Neuronal stem cell (in vitro differentiated cells): ENCODE data around the gene RPL21.

Experiments used
- DNase-seq: peaks from one replicate; pipeline ENCODE4 v3.0.0-alpha.2; 2013; ENCODE audit warnings: low spot score
- H2AFZ ChIP-seq: one replicate; pipeline ENCODE4 v1.6.1; 2013; ENCODE audit warnings: mild to moderate bottlenecking, low read length, inconsistent platforms
- H2AK5ac ChIP-seq: 2 replicates; pipeline ENCODE4 v1.6.1; 2013; ENCODE audit warnings: low read depth, mild to moderate bottlenecking, inconsistent platforms, low read length, moderate library complexity, mixed read lengths
- H2BK120ac ChIP-seq: 2 replicates; pipeline ENCODE4 v1.6.1; 2013; ENCODE audit warnings: low read depth, mild to moderate bottlenecking, inconsistent platforms, low read length, moderate library complexity, mixed read lengths
- H2BK12ac ChIP-seq: one replicate; pipeline ENCODE4 v1.6.1; 2013; ENCODE audit warnings: low read length, inconsistent platforms
- H2BK15ac ChIP-seq: 2 replicates; pipeline ENCODE4 v1.6.1; 2013; ENCODE audit warnings: mild to moderate bottlenecking, low read length, inconsistent platforms, mixed read lengths
- H2BK5ac ChIP-seq: one replicate; pipeline ENCODE4 v1.6.1; 2013; ENCODE audit warnings: inconsistent platforms, mild to moderate bottlenecking, low read length, moderate library complexity
- H3K14ac ChIP-seq: one replicate; pipeline ENCODE4 v1.6.1; 2013; ENCODE audit warnings: low read length, inconsistent platforms
- H3K18ac ChIP-seq: 2 replicates; pipeline ENCODE4 v1.6.1; 2013; ENCODE audit warnings: low read length, inconsistent platforms
- H3K23ac ChIP-seq: 2 replicates; pipeline ENCODE4 v1.6.1; 2013; ENCODE audit warnings: low read depth, mild to moderate bottlenecking, mixed read lengths, low read length, inconsistent platforms; ENCODE audit not compliant: poor library complexity
- H3K27ac ChIP-seq: replicated peaks from 3 replicates; pipeline ENCODE4 v1.5.1; 2013; ENCODE audit warnings: low read length, inconsistent platforms
- H3K27me3 ChIP-seq, 3 experiments: 2 replicates each; pipeline ENCODE4 v1.6.1; 2013; ENCODE audit warnings: low read length in 3 of 3, mild to moderate bottlenecking in 2 of 3, inconsistent platforms in 1 of 3, low read depth in 1 of 3, mixed read lengths in 1 of 3, moderate library complexity in 1 of 3; ENCODE audit not compliant: control insufficient read depth in 3 of 3, insufficient read depth in 3 of 3
- H3K36me3 ChIP-seq, 2 donors: replicated peaks in 1 of 2; 2 replicates each; pipeline ENCODE4 v1.6.1; 2013; ENCODE audit warnings: low read length in 2 of 2; ENCODE audit not compliant: control insufficient read depth in 2 of 2, insufficient read depth in 2 of 2
- H3K4ac ChIP-seq: 2 replicates; pipeline ENCODE4 v1.6.1; 2013; ENCODE audit warnings: inconsistent platforms, mild to moderate bottlenecking, low read length, moderate library complexity
- H3K4me1 ChIP-seq, 2 donors: 1 replicate in 1 of 2; 2 replicates in 1 of 2; pipeline ENCODE4 v1.6.1; 2013; ENCODE audit warnings: low read length in 2 of 2, low read depth in 1 of 2; ENCODE audit not compliant: control insufficient read depth in 2 of 2, insufficient read depth in 1 of 2
- H3K4me2 ChIP-seq: one replicate; pipeline ENCODE4 v1.6.1; 2013; ENCODE audit warnings: mild to moderate bottlenecking, low read length, inconsistent platforms; ENCODE audit not compliant: insufficient read depth, poor library complexity, severe bottlenecking
- H3K4me3 ChIP-seq, 2 donors: 2 replicates each; pipeline ENCODE4 v1.5.1; 2013; ENCODE audit warnings: low read length in 2 of 2, mild to moderate bottlenecking in 2 of 2, inconsistent platforms in 1 of 2, moderate library complexity in 1 of 2
- H3K79me1 ChIP-seq: one replicate; pipeline ENCODE4 v1.6.1; 2013; ENCODE audit warnings: low read depth, mild to moderate bottlenecking, inconsistent platforms, low read length, moderate library complexity
- H3K9ac ChIP-seq: one replicate; pipeline ENCODE4 v1.6.1; 2013; ENCODE audit warnings: mild to moderate bottlenecking, low read depth, low read length, inconsistent platforms; ENCODE audit not compliant: poor library complexity
- H3K9me3 ChIP-seq, 2 donors: replicated peaks in 1 of 2; 2 replicates each; pipeline versions ENCODE3 to v1.6.1; 2013; ENCODE audit warnings: low read length in 2 of 2, mild to moderate bottlenecking in 2 of 2, inconsistent platforms in 1 of 2, low read depth in 1 of 2, mixed read lengths in 1 of 2, moderate library complexity in 1 of 2; ENCODE audit not compliant: control insufficient read depth in 2 of 2, insufficient read depth in 1 of 2
- H4K8ac ChIP-seq: one replicate; pipeline ENCODE4 v1.6.1; 2013; ENCODE audit warnings: low read depth, mild to moderate bottlenecking, inconsistent platforms, low read length, moderate library complexity
- H4K91ac ChIP-seq: one replicate; pipeline ENCODE4 v1.6.1; 2013; ENCODE audit warnings: low read length, low read depth, mild to moderate bottlenecking, inconsistent platforms; ENCODE audit not compliant: poor library complexity
- WGBS, 2 donors: extraction: QIAGEN DNeasy Blood & Tissue Kit; methylation state at CpG; one replicate each; pipeline ENCODE4 v1.1.7; 2013; ENCODE audit warnings: missing lambda C conversion rate in 2 of 2, mixed read lengths in 1 of 2; ENCODE audit not compliant: insufficient read length in 2 of 2, insufficient replicate concordance in 1 of 2; ENCODE audit errors: extremely low coverage in 2 of 2; 5-methylcytosine and 5-hydroxymethylcytosine counted together

The RPL21 gene

DNA sequence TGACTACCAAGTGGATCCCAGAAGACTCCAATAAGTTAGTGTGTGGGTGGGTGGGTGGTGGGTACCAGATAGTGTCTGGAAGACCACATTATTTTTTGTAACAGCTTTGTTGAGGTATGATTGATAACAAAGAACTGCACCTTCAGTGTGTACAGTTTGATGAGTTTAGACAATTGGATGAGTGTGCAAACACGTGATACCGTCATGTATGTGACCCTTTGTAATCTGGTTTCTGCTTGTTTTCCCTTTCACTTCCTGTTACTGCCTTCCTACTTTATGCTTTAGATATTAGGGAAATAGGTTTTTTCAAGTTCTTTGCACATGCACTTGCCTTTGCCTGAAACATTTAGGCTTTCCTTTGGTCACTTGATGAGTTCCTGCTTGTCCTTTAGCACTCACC is 8.5 kb downstream of the RPL21 start:
- Histone ChIP-seq H3K4me3 (no peak overlapping the region), H3K9ac (no peak overlapping the region), H3K4ac (no peak overlapping the region), H3K79me1 (no peaks in the 10 kb centered on the region), H3K9me3 (no peaks in the 10 kb centered on the region), H3K36me3 (peaks cover 18 to 74% of the 10 kb centered on the region in 2 donors), H3K23ac (no peak overlapping the region), H3K27me3 (no peaks in the 10 kb centered on the region), H2BK12ac (no peak overlapping the region), H3K4me1 (peaks cover 0 to 15% of the 10 kb centered on the region in 2 donors), H3K14ac (no peak overlapping the region), H4K8ac (no peak overlapping the region), H2BK5ac (no peak overlapping the region), H3K4me2 (no peak overlapping the region), H4K91ac (no peak overlapping the region), H2AFZ (no peak overlapping the region), H3K27ac (no peak overlapping the region), H2BK120ac (no peak overlapping the region), H2AK5ac (no peak overlapping the region), H2BK15ac (no peak overlapping the region), H3K18ac (no peak overlapping the region)
- no peak for DNase-seq
- no CpG with 5 or more reads among the region's 2 CpGs for WGBS, 2 donors

DNA sequence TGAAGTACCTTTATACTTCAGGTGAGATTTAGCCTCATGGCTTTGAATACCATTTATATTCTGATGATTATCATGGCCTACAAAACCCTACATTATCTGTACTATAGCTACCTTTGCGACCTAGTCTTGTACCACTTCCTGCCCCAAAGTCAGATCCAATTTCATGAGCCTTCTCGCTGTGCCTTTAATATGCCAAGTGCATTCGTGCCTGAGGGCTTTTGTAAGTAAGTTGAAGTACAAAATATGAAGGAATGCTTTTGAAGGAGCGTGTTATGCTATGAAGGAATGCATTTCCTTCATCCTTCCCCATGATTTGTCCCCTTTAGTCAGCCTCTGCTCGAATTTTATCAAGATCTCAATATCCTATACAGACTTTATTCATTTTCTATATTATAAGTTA is 10.0 kb downstream of the RPL21 start:
- Histone ChIP-seq H3K14ac (no peak overlapping the region), H2AK5ac (no peak overlapping the region), H3K4me2 (no peak overlapping the region), H2BK15ac (no peak overlapping the region), H4K91ac (no peak overlapping the region), H3K27ac (no peak overlapping the region), H3K4ac (no peak overlapping the region), H3K23ac (no peak overlapping the region), H2BK120ac (no peak overlapping the region), H3K9ac (no peak overlapping the region), H2BK12ac (no peak overlapping the region), H3K18ac (no peak overlapping the region), H2BK5ac (no peak overlapping the region), H2AFZ (no peak overlapping the region), H3K36me3 (peaks cover 16 to 58% of the 10 kb centered on the region in 2 donors), H3K4me1 (peaks cover 0 to 16% of the 10 kb centered on the region in 2 donors), H4K8ac (no peak overlapping the region), H3K4me3 (no peak overlapping the region), H3K9me3 (no peaks in the 10 kb centered on the region), H3K27me3 (no peaks in the 10 kb centered on the region), H3K79me1 (no peaks in the 10 kb centered on the region)
- DNase-seq = no peak
- WGBS, 2 donors = no CpG with 5 or more reads among the region's 5 CpGs

DNA sequence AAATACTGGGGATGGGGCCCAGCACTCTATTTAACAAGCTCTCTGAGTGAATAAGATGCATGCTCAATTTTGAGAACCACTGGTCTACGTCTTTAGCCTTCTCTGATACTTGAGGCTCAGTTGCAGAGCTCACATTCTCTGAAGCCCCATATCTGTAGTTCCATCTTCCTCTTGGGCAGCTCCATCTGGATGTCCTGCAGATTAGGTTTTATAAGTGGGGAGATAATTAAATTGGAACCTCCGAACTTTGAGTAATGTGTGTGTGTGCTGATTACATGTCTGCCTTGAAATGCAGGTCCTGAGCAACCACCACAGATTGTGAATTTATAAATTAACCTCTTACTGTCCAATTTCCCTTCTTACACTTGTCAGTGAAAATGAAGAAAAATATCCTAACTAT is 12.1 kb downstream of the RPL21 start:
- H3K14ac ChIP-seq = no peak overlapping the region
- no peak overlapping the region for H3K4ac ChIP-seq
- peaks cover 8 to 38% of the 10 kb centered on the region in 2 donors for H3K36me3 ChIP-seq
- no peak overlapping the region for H2BK5ac ChIP-seq
- H2AK5ac ChIP-seq = no peak overlapping the region
- H3K4me2 ChIP-seq = no peak overlapping the region
- no peak for DNase-seq
- no peak overlapping the region for H2BK120ac ChIP-seq
- no peak overlapping the region for H3K18ac ChIP-seq
- H2AFZ ChIP-seq = no peak overlapping the region
- no peaks in the 10 kb centered on the region for H3K27me3 ChIP-seq
- H3K9ac ChIP-seq = no peak overlapping the region
- no CpG with 5 or more reads among the region's 2 CpGs for WGBS, 2 donors
- H2BK12ac ChIP-seq = no peak overlapping the region
- no peak overlapping the region for H3K4me3 ChIP-seq
- no peaks in the 10 kb centered on the region for H3K79me1 ChIP-seq
- H3K27ac ChIP-seq = no peak overlapping the region
- no peak overlapping the region for H4K91ac ChIP-seq
- no peaks in the 10 kb centered on the region for H3K9me3 ChIP-seq
- H3K23ac ChIP-seq = no peak overlapping the region
- no peak overlapping the region for H4K8ac ChIP-seq
- H2BK15ac ChIP-seq = no peak overlapping the region
- H3K4me1 ChIP-seq = peaks cover 0 to 16% of the 10 kb centered on the region in 2 donors

DNA sequence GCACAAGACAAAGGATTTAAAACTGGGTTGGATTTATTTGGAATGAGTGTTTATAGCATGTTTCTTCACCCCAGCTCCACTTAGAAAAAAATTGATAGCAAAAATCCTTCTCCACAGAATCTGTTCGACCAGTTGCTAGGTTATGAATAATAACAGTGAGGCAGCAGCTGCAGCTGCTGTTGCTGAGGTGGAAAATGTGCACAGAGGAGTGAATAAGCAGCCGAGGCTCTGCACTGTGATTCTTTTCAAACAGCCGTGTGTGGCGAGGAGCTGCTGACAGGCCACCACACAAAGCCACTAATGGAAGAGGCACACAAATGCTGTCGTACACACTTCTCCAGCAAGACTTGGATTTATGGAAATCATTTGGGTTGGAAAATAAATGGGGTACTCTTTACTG is 12.8 kb downstream of the RPL21 start:
- Histone ChIP-seq H2AK5ac (no peak overlapping the region), H3K14ac (no peak overlapping the region), H2BK15ac (no peak overlapping the region), H4K8ac (no peak overlapping the region), H3K4me2 (no peak overlapping the region), H3K9me3 (no peaks in the 10 kb centered on the region), H2BK5ac (no peak overlapping the region), H3K23ac (no peak overlapping the region), H2BK120ac (no peak overlapping the region), H3K4me3 (no peak overlapping the region), H3K36me3 (peaks cover 3 to 31% of the 10 kb centered on the region in 2 donors), H3K27ac (no peak overlapping the region), H3K9ac (no peak overlapping the region), H3K27me3 (peaks cover 0 to 2% (median 0%) of the 10 kb centered on the region in 3 experiments), H3K18ac (no peak overlapping the region), H2AFZ (peak overlapping the region; percentile 30), H3K4ac (no peak overlapping the region), H3K4me1 (peaks cover 0 to 16% of the 10 kb centered on the region in 2 donors), H3K79me1 (no peaks in the 10 kb centered on the region), H4K91ac (no peak overlapping the region), H2BK12ac (no peak overlapping the region)
- WGBS, 2 donors = no CpG with 5 or more reads among the region's 5 CpGs
- no peak for DNase-seq
